ENCODE measurements around the gene CLGN. TPM values are rescaled to one million over a fixed set of nuclear protein-coding genes. Genes with fewer than 3 reads are reported as not detected.

Gene CLGN
- total and polyA plus RNA-seq, 10 of the 15 experiments (the other 5 are each of a cell fraction or from before 2014, with no cell fraction given) = 0.11 to 1.0 (median 0.62) TPM

- no peak for ATAC-seq
- ChIA-PET RAD21 (ENCODE audit: unreplicated experiment) (no interaction called here), CTCF (no interaction called here), SMC1A (ENCODE audit: uncharacterized antibody, unreplicated experiment) (interaction anchor here (0.9 to 1.6 kb wide), 2 partner anchors 15 to 46 kb away, joined by 3 to 5 read pairs; no protein-coding TSS in a partner anchor), POLR2A (no interaction called here)
- in situ Hi-C loops (cut with MboI) = no loop called here
- FAIRE-seq = no peak
- DNase-seq (ENCODE audit: low read depth, low spot score) = no peak
- Histone ChIP-seq H3K4me3 (no peak overlapping the region), H3K27me3 (replicated peaks in 1 of 2; ENCODE audit: control insufficient read depth in 2 of 2, insufficient read depth in 2 of 2, low read length in 1 of 2) (no peaks in the 10 kb centered on the region), H3K9me3 (replicated peaks; ENCODE audit: control insufficient read depth, insufficient read depth, low read length) (no peaks in the 10 kb centered on the region), H2AFZ (ENCODE audit: control insufficient read depth, low read depth, low read length) (no peak overlapping the region), H3K36me3 (ENCODE audit: control insufficient read depth in 2 of 2, insufficient read depth in 2 of 2, low read length in 1 of 2) (no peaks in the 10 kb centered on the region), H3K9ac (ENCODE audit: control insufficient read depth, insufficient read depth, low read length) (no peak overlapping the region), H4K20me1 (ENCODE audit: control insufficient read depth, insufficient read depth) (no peaks in the 10 kb centered on the region), H3K27ac (ENCODE audit: control insufficient read depth, insufficient read depth) (no peak overlapping the region), H3K4me2 (ENCODE audit: control insufficient read depth, insufficient read depth) (no peak overlapping the region), H3K4me1 (ENCODE audit: control insufficient read depth, insufficient read depth, low read length) (no peaks in the 10 kb centered on the region), H3K79me2 (ENCODE audit: control insufficient read depth, insufficient read depth, low read length) (no peaks in the 10 kb centered on the region)
- no TSS peak for BruUV-seq (replicated peaks)
- intact Hi-C loops (cut with micrococcal nuclease; ENCODE audit: unreplicated experiment) = loop anchor here (1.0 kb wide), 1 partner anchor 45 kb away; no protein-coding TSS in a partner anchor
- WGBS (ENCODE audit: insufficient coverage, insufficient replicate concordance, low lambda C conversion rate, missing lambda C conversion rate) = 47% methylated on average over 9 of the region's 9 CpGs
- no peak for TF ChIP-seq NR2C1 (IDR thresholded peaks at IDR 0.05)
- no peak for TF ChIP-seq CHD2 (IDR thresholded peaks at IDR 0.05; ENCODE audit: borderline replicate concordance, low read depth, low read length)
Observed at GRCh38 chr4:140344621-140345020, 82.8 kb downstream of the CLGN start.

DNA sequence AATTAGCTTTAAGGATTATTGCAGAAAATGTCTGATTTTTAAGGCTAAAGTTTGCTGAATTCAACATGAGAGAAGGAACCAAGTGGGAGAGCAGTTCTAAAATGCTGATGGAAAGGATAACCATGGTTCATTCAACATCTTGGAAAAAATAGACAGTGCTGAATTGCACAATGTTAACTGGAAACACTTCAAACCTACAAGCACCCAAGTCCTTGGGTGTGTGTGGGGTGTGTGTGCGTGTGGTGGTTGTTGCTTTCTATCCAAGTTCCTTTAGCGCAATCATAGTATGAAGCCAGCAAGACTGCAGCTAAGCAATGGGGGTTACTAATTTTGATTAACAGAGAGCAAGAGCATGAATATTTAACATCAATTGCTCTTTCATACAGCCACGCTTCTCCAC is 83.3 kb downstream of the CLGN start:
- TF ChIP-seq MXI1 (IDR thresholded peaks at IDR 0.05; ENCODE audit: low read depth, low read length) (no peak), SMAD1 (IDR thresholded peaks at IDR 0.05; ENCODE audit: low read depth, partially characterized antibody) (no peak), TAF1 (IDR thresholded peaks at IDR 0.05; ENCODE audit: borderline replicate concordance, low read depth, low read length) (no peak), NRF1 (conservative IDR thresholded peaks at IDR 0.05; ENCODE audit: low read depth, low read length) (no peak), E2F4 (IDR thresholded peaks at IDR 0.05; ENCODE audit: low read depth, low read length) (no peak), RFX5 (IDR thresholded peaks at IDR 0.05; ENCODE audit: low read depth, low read length) (no peak), CBX5 (IDR thresholded peaks at IDR 0.05; ENCODE audit: low read depth) (no peak)
- TF ChIP-seq, protein P1, sequence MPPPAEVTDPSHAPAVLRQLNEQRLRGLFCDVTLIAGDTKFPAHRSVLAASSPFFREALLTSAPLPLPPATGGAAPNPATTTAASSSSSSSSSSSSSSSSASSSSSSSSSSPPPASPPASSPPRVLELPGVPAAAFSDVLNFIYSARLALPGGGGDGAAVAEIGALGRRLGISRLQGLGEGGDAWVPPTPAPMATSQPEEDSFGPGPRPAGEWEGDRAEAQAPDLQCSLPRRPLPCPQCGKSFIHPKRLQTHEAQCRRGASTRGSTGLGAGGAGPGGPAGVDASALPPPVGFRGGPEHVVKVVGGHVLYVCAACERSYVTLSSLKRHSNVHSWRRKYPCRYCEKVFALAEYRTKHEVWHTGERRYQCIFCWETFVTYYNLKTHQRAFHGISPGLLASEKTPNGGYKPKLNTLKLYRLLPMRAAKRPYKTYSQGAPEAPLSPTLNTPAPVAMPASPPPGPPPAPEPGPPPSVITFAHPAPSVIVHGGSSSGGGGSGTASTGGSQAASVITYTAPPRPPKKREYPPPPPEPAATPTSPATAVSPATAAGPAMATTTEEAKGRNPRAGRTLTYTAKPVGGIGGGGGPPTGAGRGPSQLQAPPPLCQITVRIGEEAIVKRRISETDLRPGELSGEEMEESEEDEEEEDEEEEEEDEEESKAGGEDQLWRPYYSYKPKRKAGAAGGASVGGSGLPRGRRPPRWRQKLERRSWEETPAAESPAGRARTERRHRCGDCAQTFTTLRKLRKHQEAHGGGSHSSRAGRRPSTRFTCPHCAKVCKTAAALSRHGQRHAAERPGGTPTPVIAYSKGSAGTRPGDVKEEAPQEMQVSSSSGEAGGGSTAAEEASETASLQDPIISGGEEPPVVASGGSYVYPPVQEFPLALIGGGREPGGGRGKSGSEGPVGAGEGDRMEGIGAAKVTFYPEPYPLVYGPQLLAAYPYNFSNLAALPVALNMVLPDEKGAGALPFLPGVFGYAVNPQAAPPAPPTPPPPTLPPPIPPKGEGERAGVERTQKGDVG (CRISPR knock-in tag; IDR thresholded peaks at IDR 0.05) = no peak
- H2AFZ ChIP-seq (ENCODE audit: control insufficient read depth, low read depth, low read length) = no peak overlapping the region
- no peak overlapping the region for H3K27ac ChIP-seq (ENCODE audit: control insufficient read depth, insufficient read depth)
- ATAC-seq = no peak
- H3K79me2 ChIP-seq (ENCODE audit: control insufficient read depth, insufficient read depth, low read length) = no peaks in the 10 kb centered on the region
- POLR2A ChIA-PET = no interaction called here
- no peaks in the 10 kb centered on the region for H3K9me3 ChIP-seq (replicated peaks; ENCODE audit: control insufficient read depth, insufficient read depth, low read length)
- no peaks in the 10 kb centered on the region for H3K27me3 ChIP-seq (replicated peaks in 1 of 2; ENCODE audit: control insufficient read depth in 2 of 2, insufficient read depth in 2 of 2, low read length in 1 of 2)
- H3K36me3 ChIP-seq (ENCODE audit: control insufficient read depth in 2 of 2, insufficient read depth in 2 of 2, low read length in 1 of 2) = no peaks in the 10 kb centered on the region
- no peaks in the 10 kb centered on the region for H4K20me1 ChIP-seq (ENCODE audit: control insufficient read depth, insufficient read depth)
- intact Hi-C loops (cut with micrococcal nuclease; ENCODE audit: unreplicated experiment) (loop anchor here (1.0 kb wide), 1 partner anchor 45 kb away; no protein-coding TSS in a partner anchor), in situ Hi-C loops (cut with MboI) (no loop called here)
- no peak for FAIRE-seq
- DNase-seq (ENCODE audit: low read depth, low spot score) = no peak
- no TSS peak for BruUV-seq (replicated peaks)
- RAD21 ChIA-PET (ENCODE audit: unreplicated experiment) = no interaction called here
- H3K4me1 ChIP-seq (ENCODE audit: control insufficient read depth, insufficient read depth, low read length) = no peaks in the 10 kb centered on the region
- 67% methylated on average over 3 of the region's 3 CpGs for WGBS (ENCODE audit: insufficient coverage, insufficient replicate concordance, low lambda C conversion rate, missing lambda C conversion rate)
- no peak overlapping the region for H3K9ac ChIP-seq (ENCODE audit: control insufficient read depth, insufficient read depth, low read length)
- no peak overlapping the region for H3K4me3 ChIP-seq
- CTCF ChIA-PET = no interaction called here
- SMC1A ChIA-PET (ENCODE audit: uncharacterized antibody, unreplicated experiment) = interaction anchor here (0.9 kb wide), 1 partner anchor 46 kb away, joined by 3 read pairs; no protein-coding TSS in a partner anchor
- no peak overlapping the region for H3K4me2 ChIP-seq (ENCODE audit: control insufficient read depth, insufficient read depth)
